MCF 10A (cell line): ENCODE measurements around the gene STPG3. TPM values are rescaled to one million over a fixed set of nuclear protein-coding genes. Genes with fewer than 3 reads are reported as not detected.

ENCODE experiments used
- BruUV-seq: library from RNA; stranded (reverse); fragments of 400-500 nt; replicated peaks from 2 replicates; lab custom pipeline; 2021; lab: Mats Ljungman, UMichigan
- CTCF ChIA-PET: fragments of 300-600 bp; sonication (Branson Sonifier 250); formaldehyde crosslinking; extraction: SDS; loops from one replicate; lab custom pipeline; 2021; ENCODE audit warnings: antibody characterized with exemption, inconsistent platforms; lab: Yijun Ruan, JAX
- POLR2A ChIA-PET: fragments of 300-600, 350-650 bp; sonication (Branson Sonifier 250); formaldehyde crosslinking; extraction: SDS; loops from one replicate; lab custom pipeline; 2020; ENCODE audit warnings: antibody characterized with exemption, inconsistent platforms; lab: Yijun Ruan, JAX
- DNase-seq: peaks from one replicate; pipeline ENCODE4 v3.0.0-alpha.2; 2018; ENCODE audit not compliant: unreplicated experiment
- H3K27ac Mint-ChIP-seq: one replicate; pipeline ENCODE4 v1.8.0; 2022; ENCODE audit warnings: mild to moderate bottlenecking, low read depth, mixed read lengths; ENCODE audit not compliant: unreplicated experiment
- H3K27me3 Mint-ChIP-seq: one replicate; pipeline ENCODE4 v1.8.0; 2022; ENCODE audit warnings: mixed read lengths; ENCODE audit not compliant: insufficient read depth, unreplicated experiment
- H3K36me3 Mint-ChIP-seq: one replicate; pipeline ENCODE4 v1.8.0; 2022; ENCODE audit warnings: mild to moderate bottlenecking, moderate library complexity, mixed read lengths; ENCODE audit not compliant: insufficient read depth, unreplicated experiment
- H3K4me1 Mint-ChIP-seq: one replicate; pipeline ENCODE4 v1.8.0; 2022; ENCODE audit warnings: mixed read lengths; ENCODE audit not compliant: insufficient read depth, unreplicated experiment
- H3K4me3 Mint-ChIP-seq: one replicate; pipeline ENCODE4 v1.8.0; 2022; ENCODE audit warnings: mild to moderate bottlenecking, moderate library complexity, mixed read lengths; ENCODE audit not compliant: unreplicated experiment
- H3K9me3 Mint-ChIP-seq: one replicate; pipeline ENCODE4 v1.8.0; 2022; ENCODE audit warnings: mixed read lengths; ENCODE audit not compliant: unreplicated experiment
- CTCF ChIP-seq: fragments of 200-600 bp; IDR thresholded peaks from one replicate; pipeline ENCODE4 v1.8.0; 2022; ENCODE audit warnings: antibody characterized with exemption, mild to moderate bottlenecking; ENCODE audit not compliant: unreplicated experiment
- intact Hi-C: fragments of 100-400 bp; cut with micrococcal nuclease; formaldehyde crosslinking; loops from 2 replicates; pipeline ENCODE4 v1.14.1; 2022
- total RNA-seq: library from RNA; stranded (reverse); gene quantifications from 2 replicates; pipeline ENCODE4 v1.2.3, GENCODE V29; 2022

Gene STPG3
- total RNA-seq, 1 experiment from 2014 or later: not detected

GRCh38 chr9:137272241-137273094, 21.4 kb downstream of the STPG3 start:
- Mint-ChIP-seq H3K9me3 (no peaks in the 10 kb centered on the region), H3K27ac (no peak overlapping the region), H3K4me3 (no peak overlapping the region), H3K27me3 (no peaks in the 10 kb centered on the region), H3K36me3 (peaks cover 29% of the 10 kb centered on the region), H3K4me1 (peaks cover 29% of the 10 kb centered on the region)
- BruUV-seq: no TSS peak
- intact Hi-C loops: no loop called here
- ChIA-PET CTCF (interaction anchor here (0.8 kb wide), 1 partner anchor 11 kb away, joined by 3 read pairs; no protein-coding TSS in a partner anchor), POLR2A (interaction anchor here (0.6 to 1.3 kb wide), 3 partner anchors 9 to 32 kb away, joined by 3 to 6 read pairs (median 3); partner anchors contain the start of genes NELFB and TUBB4B)
- no peak for DNase-seq
- TF ChIP-seq CTCF: no peak

- no peak for DNase-seq
- no peak overlapping the region for H3K4me3 Mint-ChIP-seq
- POLR2A ChIA-PET: interaction anchor here (0.8 to 1.4 kb wide), 3 partner anchors 14 to 32 kb away, joined by 3 to 6 read pairs (median 5); partner anchors contain the start of genes NELFB and TUBB4B
- no peak overlapping the region for H3K27ac Mint-ChIP-seq
- no peaks in the 10 kb centered on the region for H3K27me3 Mint-ChIP-seq
- BruUV-seq: no TSS peak
- TF ChIP-seq CTCF: no peak
- intact Hi-C loops: no loop called here
- H3K9me3 Mint-ChIP-seq: no peaks in the 10 kb centered on the region
- H3K4me1 Mint-ChIP-seq: peaks cover 32% of the 10 kb centered on the region
- CTCF ChIA-PET: interaction anchor here (0.8 kb wide), 1 partner anchor 12 kb away, joined by 3 read pairs; no protein-coding TSS in a partner anchor
- H3K36me3 Mint-ChIP-seq: peaks cover 29% of the 10 kb centered on the region
Measured at GRCh38 chr9:137273095-137273490, 22.0 kb downstream of the STPG3 start.

- Mint-ChIP-seq H3K4me3 (no peak overlapping the region), H3K9me3 (no peaks in the 10 kb centered on the region), H3K27ac (peak overlapping the region; percentile 49), H3K27me3 (no peaks in the 10 kb centered on the region), H3K4me1 (peaks cover 27% of the 10 kb centered on the region), H3K36me3 (peaks cover 29% of the 10 kb centered on the region)
- TF ChIP-seq CTCF: no peak
- intact Hi-C loops: no loop called here
- no TSS peak for BruUV-seq
- ChIA-PET POLR2A (interaction anchor here (0.9 to 1.7 kb wide), 6 partner anchors 9 to 33 kb away, joined by 3 to 6 read pairs (median 4); partner anchors contain the start of genes NELFB and TUBB4B), CTCF (interaction anchor here (0.8 to 0.9 kb wide), 3 partner anchors 11 to 261 kb away, joined by 3 read pairs; no protein-coding TSS in a partner anchor)
- peak; percentile 65 for DNase-seq
Measured at GRCh38 chr9:137273611-137274320, 22.7 kb downstream of the STPG3 start.

GRCh38 chr9:137275203-137275587, 24.1 kb downstream of the STPG3 start:
- CTCF ChIA-PET: interaction anchor here (0.6 to 1.2 kb wide), 3 partner anchors 12 to 93 kb away, joined by 3 to 4 read pairs (median 4); no protein-coding TSS in a partner anchor
- POLR2A ChIA-PET: interaction anchor here (1.7 kb wide), 2 partner anchors 9 to 33 kb away, joined by 3 to 5 read pairs; no protein-coding TSS in a partner anchor
- H3K4me3 Mint-ChIP-seq: no peak overlapping the region
- H3K9me3 Mint-ChIP-seq: no peaks in the 10 kb centered on the region
- H3K27me3 Mint-ChIP-seq: no peaks in the 10 kb centered on the region
- peaks cover 18% of the 10 kb centered on the region for H3K36me3 Mint-ChIP-seq
- intact Hi-C loops: no loop called here
- DNase-seq: no peak
- BruUV-seq: no TSS peak
- H3K4me1 Mint-ChIP-seq: peaks cover 25% of the 10 kb centered on the region
- TF ChIP-seq CTCF: no peak
- no peak overlapping the region for H3K27ac Mint-ChIP-seq
